Breast epithelium (tissue), 3 donors: Measurements from ENCODE around the gene PDZD4.

Experiments
- CTCF ChIP-seq, 3 donors: fragments of 450-650 bp; IDR thresholded peaks; one replicate each; pipeline ENCODE4 v1.5.1; 2016 to 2017; ENCODE audit warnings: antibody characterized with exemption in 3 of 3, mild to moderate bottlenecking in 3 of 3, moderate library complexity in 3 of 3
- POLR2A ChIP-seq: fragments of 450-650 bp; IDR thresholded peaks from one replicate; pipeline ENCODE4 v1.6.1; 2016; ENCODE audit warnings: antibody characterized with exemption, mild to moderate bottlenecking, moderate library complexity
- POLR2AphosphoS5 ChIP-seq, 3 donors: sonication (generic); formaldehyde crosslinking; IDR thresholded peaks; one replicate each; pipeline ENCODE4 v1.6.1; 2017; ENCODE audit warnings: antibody characterized with exemption in 3 of 3

GRCh38 chrX:153769865-153770600 is 60.3 kb downstream of the PDZD4 start:
- TF ChIP-seq CTCF (IDR thresholded peaks at IDR 0.05) (no peak), POLR2A (no peak), POLR2AphosphoS5 (IDR thresholded peaks at IDR 0.05) (no peak)
